ENCODE measurements around the gene CUEDC1. TPM values are rescaled to one million over a fixed set of nuclear protein-coding genes. Genes with fewer than 3 reads are reported as not detected.
"Not testable (repeated sequence)": the region's sequence is repeated elsewhere in the genome, so short reads cannot be mapped to it uniquely, and the experiment has no call there.

The CUEDC1 gene
- total RNA-seq, 1 experiment from 2014 or later: 61.4 TPM

GRCh38 chr17:57924677-57925076, 30.5 kb downstream of the CUEDC1 start:
- no peak for DNase-seq
- intact Hi-C loops (cut with micrococcal nuclease; ENCODE audit: unreplicated experiment): no loop called here
- H3K36me3 ChIP-seq (ENCODE audit: low read depth): no peaks in the 10 kb centered on the region
- peaks cover 27% of the 10 kb centered on the region for H3K4me1 ChIP-seq (replicated peaks; ENCODE audit: insufficient read depth)
- no peaks in the 10 kb centered on the region for H3K27me3 ChIP-seq (ENCODE audit: insufficient read depth, low read depth)
- 0 out of 2 replicates have a peak, but pooled peaks cover 7% of the 10 kb centered on the region for H3K79me2 ChIP-seq (ENCODE audit: low read depth)
- H3K4me3 ChIP-seq: no peak overlapping the region
- ChIA-PET POLR2A (ENCODE audit: unreplicated experiment) (no interaction called here), CTCF (no interaction called here)
- H3F3A ChIP-seq (ENCODE audit: insufficient read depth, low read depth): peaks cover 17% of the 10 kb centered on the region; the same call in 1 of the 2 replicates
- H3K4me2 ChIP-seq: no peak overlapping the region
- no peaks in the 10 kb centered on the region for H3K9me2 ChIP-seq (ENCODE audit: insufficient read depth)
- no peaks in the 10 kb centered on the region for H3K9me3 ChIP-seq (ENCODE audit: insufficient read depth, low read depth)
- TF ChIP-seq EZH2 (IDR thresholded peaks at IDR 0.05; ENCODE audit: low read depth): no peak
- 0 out of 2 replicates have a peak, but pooled peaks cover 1% of the 10 kb centered on the region for H4K20me1 ChIP-seq (ENCODE audit: insufficient read depth)
- H3K27ac ChIP-seq: no peak overlapping the region
- BruUV-seq (replicated peaks): no TSS peak
- H2AFZ ChIP-seq: no peak overlapping the region

- H3K4me1 ChIP-seq (replicated peaks; ENCODE audit: insufficient read depth): peaks cover 41% of the 10 kb centered on the region
- ChIA-PET POLR2A (ENCODE audit: unreplicated experiment) (no interaction called here), CTCF (no interaction called here)
- 0 out of 2 replicates have a peak, but pooled peaks cover 3% of the 10 kb centered on the region for H4K20me1 ChIP-seq (ENCODE audit: insufficient read depth)
- H3K27me3 ChIP-seq (ENCODE audit: insufficient read depth, low read depth): no peaks in the 10 kb centered on the region
- no peak overlapping the region for H3K4me2 ChIP-seq
- TF ChIP-seq CTCF (conservative IDR thresholded peaks at IDR 0.05) (no peak), EZH2 (IDR thresholded peaks at IDR 0.05; ENCODE audit: low read depth) (no peak)
- no peaks in the 10 kb centered on the region for H3K9me3 ChIP-seq (ENCODE audit: insufficient read depth, low read depth)
- peaks cover 4% of the 10 kb centered on the region; the same call in 1 of the 2 replicates for H3K79me2 ChIP-seq (ENCODE audit: low read depth)
- no peaks in the 10 kb centered on the region for H3K36me3 ChIP-seq (ENCODE audit: low read depth)
- no peak overlapping the region for H3K27ac ChIP-seq
- no peak overlapping the region for H3K4me3 ChIP-seq
- intact Hi-C loops (cut with micrococcal nuclease; ENCODE audit: unreplicated experiment): no loop called here
- DNase-seq: no peak
- no peaks in the 10 kb centered on the region for H3K9me2 ChIP-seq (ENCODE audit: insufficient read depth)
- BruUV-seq (replicated peaks): no TSS peak
- H3F3A ChIP-seq (ENCODE audit: insufficient read depth, low read depth): peaks cover 28% of the 10 kb centered on the region; the same call in 1 of the 2 replicates
- no peak overlapping the region for H2AFZ ChIP-seq
Observed at GRCh38 chr17:57923182-57923872, 31.9 kb downstream of the CUEDC1 start.

- H3K79me2 ChIP-seq (ENCODE audit: low read depth); POLR2A ChIA-PET (ENCODE audit: unreplicated experiment); H3K4me3 ChIP-seq; H3K36me3 ChIP-seq (ENCODE audit: low read depth); H4K20me1 ChIP-seq (ENCODE audit: insufficient read depth); BruUV-seq (replicated peaks); H3K27ac ChIP-seq; H2AFZ ChIP-seq; intact Hi-C loops (cut with micrococcal nuclease; ENCODE audit: unreplicated experiment); H3K9me2 ChIP-seq (ENCODE audit: insufficient read depth); H3K9me3 ChIP-seq (ENCODE audit: insufficient read depth, low read depth); DNase-seq; CTCF ChIA-PET; H3K4me2 ChIP-seq; H3K27me3 ChIP-seq (ENCODE audit: insufficient read depth, low read depth): not testable (repeated sequence)
- peaks cover 43% of the 10 kb centered on the region for H3K4me1 ChIP-seq (replicated peaks; ENCODE audit: insufficient read depth)
- peaks cover 32% of the 10 kb centered on the region; the same call in 1 of the 2 replicates for H3F3A ChIP-seq (ENCODE audit: insufficient read depth, low read depth)
Observed at GRCh38 chr17:57922745-57923144, 32.5 kb downstream of the CUEDC1 start.

GRCh38 chr17:57920916-57921703, 34.1 kb downstream of the CUEDC1 start:
- H3K9me3 ChIP-seq (ENCODE audit: insufficient read depth, low read depth): no peaks in the 10 kb centered on the region
- intact Hi-C loops (cut with micrococcal nuclease; ENCODE audit: unreplicated experiment): no loop called here
- H3K4me3 ChIP-seq: no peak overlapping the region
- no peak for DNase-seq
- CTCF ChIA-PET: no interaction called here
- H3K4me2 ChIP-seq: no peak overlapping the region
- no peaks in the 10 kb centered on the region for H3K36me3 ChIP-seq (ENCODE audit: low read depth)
- no peak overlapping the region for H2AFZ ChIP-seq
- H3K4me1 ChIP-seq (replicated peaks; ENCODE audit: insufficient read depth): peaks cover 40% of the 10 kb centered on the region
- H3K79me2 ChIP-seq (ENCODE audit: low read depth): peaks cover 7% of the 10 kb centered on the region; the same call in 1 of the 2 replicates
- H3K27me3 ChIP-seq (ENCODE audit: insufficient read depth, low read depth): no peaks in the 10 kb centered on the region
- POLR2A ChIA-PET (ENCODE audit: unreplicated experiment): no interaction called here
- no peaks in the 10 kb centered on the region for H3K9me2 ChIP-seq (ENCODE audit: insufficient read depth)
- TF ChIP-seq EZH2 (IDR thresholded peaks at IDR 0.05; ENCODE audit: low read depth) (no peak), CTCF (conservative IDR thresholded peaks at IDR 0.05) (no peak)
- no peak overlapping the region for H3K27ac ChIP-seq
- 0 out of 2 replicates have a peak, but pooled peaks cover 3% of the 10 kb centered on the region for H4K20me1 ChIP-seq (ENCODE audit: insufficient read depth)
- no TSS peak for BruUV-seq (replicated peaks)
- H3F3A ChIP-seq (ENCODE audit: insufficient read depth, low read depth): peaks cover 39% of the 10 kb centered on the region; the same call in 1 of the 2 replicates

All from PC-9 (cell line).